ENCODE data around the gene NPL. TPM values are rescaled to one million over a fixed set of nuclear protein-coding genes. Genes with fewer than 3 reads are reported as not detected.

The NPL gene, protein sequence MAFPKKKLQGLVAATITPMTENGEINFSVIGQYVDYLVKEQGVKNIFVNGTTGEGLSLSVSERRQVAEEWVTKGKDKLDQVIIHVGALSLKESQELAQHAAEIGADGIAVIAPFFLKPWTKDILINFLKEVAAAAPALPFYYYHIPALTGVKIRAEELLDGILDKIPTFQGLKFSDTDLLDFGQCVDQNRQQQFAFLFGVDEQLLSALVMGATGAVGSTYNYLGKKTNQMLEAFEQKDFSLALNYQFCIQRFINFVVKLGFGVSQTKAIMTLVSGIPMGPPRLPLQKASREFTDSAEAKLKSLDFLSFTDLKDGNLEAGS
- 9.0 TPM for polyA plus RNA-seq (ENCODE audit: insufficient read length)
- long read RNA-seq, donor 1, result 0 reads
- long read RNA-seq, donor 2, partial matches to known transcripts, result 0 of 1 reads
- long read RNA-seq, donor 2, other reads (novel, unspliced or antisense), result 0 of 1 reads
- long read RNA-seq, donor 3, result 0 reads
- long read RNA-seq, donor 4, result 0 reads
- long read RNA-seq, donor 5, partial matches to known transcripts, result 0 of 2 reads
- long read RNA-seq, donor 5, other reads (novel, unspliced or antisense), result 0 of 2 reads
- long read RNA-seq, donor 6, partial matches to known transcripts, result 0 of 1 reads
- long read RNA-seq, donor 6, other reads (novel, unspliced or antisense), result 0 of 1 reads
- long read RNA-seq, donor 7, partial matches to known transcripts, result 0 of 1 reads
- long read RNA-seq, donor 7, other reads (novel, unspliced or antisense), result 0 of 1 reads
- long read RNA-seq, donor 8, result 0 reads

GRCh38 chr1:182789138-182790076 is at the start of gene NPL:
NPL (plus strand) TSS chr1:182789773; CDS start chr1:182794372, 4,599 bp downstream.
- DNase-seq, result peak; percentile 70

- DNase-seq, result no peak
Observed at GRCh38 chr1:182740120-182740519, 49.5 kb upstream of the NPL start.

- no peak for DNase-seq
Observed at GRCh38 chr1:182742780-182743179, 46.8 kb upstream of the NPL start.

DNA sequence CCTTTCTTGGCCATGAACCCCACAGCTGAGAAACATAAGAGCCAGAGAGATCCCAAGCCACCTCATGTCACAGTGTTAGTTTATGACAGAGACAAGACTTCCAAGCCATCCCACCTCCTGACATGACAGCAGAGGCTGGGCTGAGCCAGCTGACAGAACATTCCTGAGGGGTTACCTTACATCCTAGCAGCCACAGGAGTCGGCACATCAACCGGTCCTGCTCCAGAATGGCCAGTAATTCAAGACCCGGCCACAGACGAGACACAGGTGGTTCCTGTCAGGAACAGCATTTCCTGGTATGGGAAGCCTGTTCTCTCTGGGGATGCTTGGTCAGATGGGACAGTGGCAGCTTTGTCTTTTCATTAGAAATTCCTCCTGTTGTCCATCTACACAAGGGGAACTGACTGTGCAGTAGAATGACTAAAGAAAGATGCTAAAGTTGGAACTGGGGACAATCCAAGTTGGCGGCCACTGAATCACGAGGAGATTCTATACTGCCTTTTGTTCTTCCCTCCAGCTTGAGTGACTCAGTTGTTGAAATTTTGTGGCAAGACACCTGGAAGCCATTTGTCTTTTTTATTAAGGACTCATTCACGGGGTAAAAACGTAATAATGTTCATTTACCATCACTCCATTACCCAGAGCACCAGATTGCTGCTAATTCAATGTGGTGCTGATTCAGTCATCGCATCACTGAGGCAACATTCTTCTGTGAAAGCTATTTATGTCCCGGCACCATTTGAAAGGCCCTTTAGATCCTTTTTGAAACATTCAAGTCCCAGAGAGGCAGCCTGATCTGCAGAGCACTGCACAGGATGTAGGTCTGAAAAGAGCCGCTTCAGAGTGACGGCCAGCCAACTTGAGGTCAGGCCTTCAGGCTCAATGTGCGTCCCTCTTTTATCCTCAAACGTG is 37.2 kb upstream of the NPL start:
- peak; percentile 58 for DNase-seq

DNA sequence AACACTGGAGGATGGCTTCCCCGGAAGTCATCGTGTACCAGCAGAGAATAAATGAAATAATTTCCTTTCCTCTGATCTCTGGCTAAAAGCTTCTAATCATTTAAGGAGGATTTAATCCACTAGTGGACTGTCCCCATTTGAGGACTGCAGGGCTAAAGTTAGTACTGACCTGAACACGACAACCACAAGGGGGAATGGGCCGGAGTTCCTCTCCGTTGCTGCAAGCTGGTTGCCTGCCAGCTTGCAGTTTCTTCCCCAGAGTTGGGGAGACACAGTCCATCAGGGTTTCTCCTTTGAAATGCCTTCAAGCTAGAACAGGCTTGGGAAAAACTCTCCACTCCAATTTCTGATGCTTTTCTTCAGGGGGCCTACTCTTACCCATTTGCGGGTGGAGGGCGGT is 35.5 kb upstream of the NPL start:
- DNase-seq, result no peak

DNA sequence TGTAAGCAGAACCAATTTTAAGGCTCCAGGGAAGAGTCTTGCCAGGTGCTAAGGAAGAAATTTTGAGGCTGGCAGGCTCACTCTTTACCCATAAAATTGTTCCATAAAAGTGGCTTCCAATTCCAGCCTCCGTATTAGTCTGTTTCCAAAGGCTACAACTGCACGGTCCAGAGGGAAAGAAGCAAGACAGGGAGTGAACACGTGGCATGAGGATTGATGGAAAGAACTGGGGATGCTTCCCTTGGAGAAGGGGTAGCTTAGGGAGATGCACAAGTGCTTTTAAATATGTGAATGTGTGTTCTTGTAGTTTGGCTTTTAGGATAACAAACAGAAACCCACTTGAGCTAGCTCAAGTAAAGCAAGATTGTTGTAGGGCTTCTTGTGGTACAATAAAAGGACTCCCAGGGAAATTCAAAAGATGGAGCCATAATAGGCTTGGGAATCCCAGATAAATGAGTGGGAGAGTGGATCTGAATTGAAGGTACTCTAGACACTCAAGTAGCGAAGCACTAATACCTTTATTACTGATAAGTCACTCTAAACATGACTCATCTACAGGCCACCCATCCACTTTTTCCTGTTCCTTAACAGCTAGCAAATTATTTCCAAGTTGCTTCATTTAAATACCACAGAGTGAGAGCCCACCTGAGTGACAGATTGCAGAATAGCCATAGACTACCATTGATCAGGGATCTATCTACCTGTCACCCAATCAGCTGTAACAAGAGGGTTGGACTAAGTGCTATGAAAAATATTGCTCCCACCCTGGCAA is 34.8 kb upstream of the NPL start:
- DNase-seq, result no peak

DNA sequence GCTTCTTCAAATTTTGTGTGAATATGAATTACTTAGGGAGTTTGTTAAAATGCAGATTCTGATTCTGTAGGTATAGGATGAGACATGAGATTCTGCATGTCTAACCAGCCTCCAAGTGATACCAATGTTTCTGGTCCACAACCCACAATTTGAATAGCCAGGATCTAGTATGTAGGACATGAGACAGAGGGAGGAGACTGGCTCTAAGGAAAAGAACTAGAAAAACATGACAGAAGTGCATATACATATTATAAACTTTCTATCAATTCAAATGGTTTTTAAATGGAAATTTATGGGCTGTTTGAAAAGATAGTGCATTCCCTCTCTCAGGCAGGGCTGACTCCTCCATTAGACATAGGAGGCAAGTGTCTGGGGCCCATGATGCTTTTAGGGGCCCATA is 33.9 kb upstream of the NPL start:
- DNase-seq, result no peak

DNA sequence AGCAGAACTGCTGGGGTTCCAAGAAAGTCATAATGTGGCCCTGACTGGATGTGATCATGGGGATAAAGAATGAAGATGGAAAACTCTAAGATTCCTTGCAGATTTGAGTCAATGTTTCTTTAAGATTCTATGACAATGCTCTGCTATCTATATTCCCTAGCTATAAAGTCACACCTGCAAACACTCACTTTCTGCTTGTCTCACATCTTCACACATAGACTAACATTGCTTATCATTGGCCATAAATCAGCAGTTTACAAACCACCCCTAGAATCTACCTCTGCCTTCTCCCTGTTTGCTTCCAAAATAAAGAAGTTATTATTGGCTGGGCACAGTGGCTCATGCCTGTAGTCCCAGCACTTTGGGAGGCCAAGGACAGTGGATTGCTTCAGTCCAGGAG is 33.1 kb upstream of the NPL start:
- no peak for DNase-seq

DNA sequence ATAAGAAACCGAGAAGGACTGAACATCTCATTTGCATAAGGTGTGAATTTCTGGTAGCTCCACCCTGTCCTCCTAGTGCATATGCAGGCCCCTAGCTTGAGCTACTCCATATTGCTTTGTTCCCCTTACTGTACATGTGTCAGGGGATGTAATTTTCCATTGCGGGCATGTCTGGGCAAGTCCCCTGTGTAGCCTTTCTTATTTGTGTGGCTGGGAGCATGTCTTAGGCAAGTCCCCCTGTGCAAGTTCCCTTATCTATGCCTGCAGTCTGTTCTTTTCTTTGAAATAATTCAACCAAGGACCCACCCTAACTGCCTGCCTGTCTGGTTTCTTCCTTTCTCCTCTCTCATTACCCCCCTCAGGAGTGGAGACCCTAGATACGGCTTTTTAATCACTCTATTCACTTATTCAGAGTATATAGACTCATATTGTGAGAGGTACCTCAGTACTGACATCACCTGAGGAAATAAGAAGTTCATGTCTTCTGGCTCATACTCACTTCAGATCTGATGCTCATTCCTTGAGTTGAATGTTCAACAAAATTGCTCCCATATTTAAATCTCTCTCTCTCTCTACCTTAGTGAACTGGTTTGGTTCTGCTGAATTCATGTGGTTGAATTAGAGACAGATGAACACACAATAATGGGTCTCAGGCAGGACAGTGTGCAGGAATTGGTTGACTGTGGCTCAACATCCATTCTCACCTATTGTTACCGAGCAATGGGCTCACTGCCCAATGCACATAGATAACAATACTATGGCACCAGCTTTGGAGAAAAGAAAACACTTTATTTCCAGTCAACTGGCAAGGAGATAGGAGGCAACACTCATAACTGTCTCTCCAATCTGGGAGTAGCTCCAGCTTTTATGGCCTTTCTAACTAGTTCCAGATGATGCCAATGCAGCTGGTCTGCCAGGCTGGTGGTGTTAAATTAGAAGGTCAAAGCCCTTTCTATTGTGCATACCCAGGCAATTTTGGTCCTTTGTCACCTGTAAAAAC is 27.9 kb upstream of the NPL start:
- no peak for DNase-seq

GRCh38 chr1:182762536-182762935 is 27.0 kb upstream of the NPL start:
- no peak for DNase-seq

- DNase-seq, result no peak
Observed at GRCh38 chr1:182764029-182764727, 25.4 kb upstream of the NPL start.

DNA sequence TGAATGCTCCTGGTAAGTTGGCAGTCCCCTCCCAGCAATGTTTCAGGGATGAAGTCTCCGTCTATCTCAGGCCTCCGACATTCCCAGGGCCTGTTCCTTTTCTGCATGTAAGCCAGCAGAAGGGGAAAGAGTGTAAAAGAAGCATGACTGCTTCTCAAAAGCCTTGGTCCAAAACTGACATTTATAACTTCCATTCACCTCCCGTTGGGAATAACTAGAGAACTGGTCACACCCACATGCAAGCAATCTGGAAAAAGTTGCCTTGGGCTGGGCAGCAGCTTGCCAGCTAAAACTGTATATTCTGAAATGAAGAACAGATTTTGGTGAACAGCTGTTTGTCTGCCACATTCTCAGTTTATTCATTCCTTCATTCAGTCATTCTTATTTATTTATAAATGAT is 24.2 kb upstream of the NPL start:
- DNase-seq, result no peak

DNA sequence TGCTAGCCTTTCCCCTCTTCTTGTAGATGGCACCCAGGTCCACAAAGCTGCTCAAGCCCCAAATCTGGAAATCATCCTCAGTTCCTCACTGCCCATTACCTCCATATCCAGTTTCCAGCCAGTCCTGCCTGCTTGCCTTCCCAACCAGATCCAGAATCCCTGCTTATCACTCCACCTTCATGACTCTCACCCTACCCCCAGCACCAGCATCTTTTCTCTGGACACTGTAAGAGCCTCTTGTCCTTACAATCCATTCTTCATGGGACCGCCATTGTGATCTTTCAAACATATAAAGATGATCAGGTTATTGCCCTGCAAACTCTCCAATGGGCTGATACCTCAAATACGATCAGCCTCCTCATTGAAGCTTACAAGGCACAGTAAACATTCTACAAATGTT is 23.5 kb upstream of the NPL start:
- no peak for DNase-seq

DNA sequence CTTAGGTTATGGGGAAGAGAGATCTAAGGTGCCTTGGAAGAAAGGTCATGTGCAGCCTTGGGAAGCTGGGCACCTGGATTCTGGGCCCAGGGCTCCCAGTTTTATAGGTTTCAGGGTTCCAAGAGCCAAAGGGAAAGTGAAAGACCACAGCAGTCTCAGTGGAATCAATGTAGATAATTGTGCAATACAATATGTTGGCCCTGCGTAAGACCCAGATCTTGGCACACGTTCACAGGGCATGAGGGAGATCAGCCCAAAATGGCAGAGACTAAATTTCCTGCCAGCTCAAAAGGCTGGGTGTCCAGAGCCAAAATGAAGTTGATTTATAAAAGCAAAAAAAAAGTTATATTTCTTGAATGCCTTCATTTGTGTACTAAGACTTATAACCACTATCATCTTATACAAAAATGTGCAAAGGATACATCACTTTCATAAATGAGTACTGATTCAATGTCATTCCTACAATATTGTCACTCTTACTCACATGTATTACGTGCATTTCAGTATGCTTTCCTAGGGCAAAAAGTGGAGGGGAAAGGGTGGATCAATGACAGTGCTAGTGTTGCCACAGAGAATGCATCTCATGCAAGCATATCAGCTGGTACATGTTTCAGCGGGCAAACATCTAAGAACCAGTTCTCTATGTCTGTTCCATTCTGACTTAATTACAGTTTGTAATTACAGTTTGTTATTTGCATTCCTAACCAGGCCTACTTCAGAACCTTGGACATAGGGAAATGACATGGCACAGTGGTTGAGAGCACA is 22.5 kb upstream of the NPL start:
- no peak for DNase-seq

DNA sequence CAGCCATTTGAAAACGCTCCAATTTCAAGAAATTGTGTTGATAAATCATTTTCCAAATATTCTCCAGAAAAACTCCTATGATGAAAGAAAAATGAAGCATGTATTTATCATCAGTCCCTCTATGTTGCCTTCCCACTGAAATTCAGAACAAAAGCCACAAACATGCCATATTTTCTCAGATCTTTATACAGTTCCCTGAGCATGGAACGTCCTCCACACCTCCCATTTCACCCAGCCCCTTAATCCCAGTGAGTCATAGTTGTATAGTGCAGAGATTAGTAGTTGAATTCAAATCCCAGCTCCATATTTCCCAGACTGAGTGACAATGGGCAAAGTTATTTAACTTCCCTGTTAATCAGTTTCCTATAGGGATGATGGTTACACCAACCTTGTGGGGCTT is 20.6 kb upstream of the NPL start:
- DNase-seq, result no peak

- DNase-seq, result no peak
Observed at GRCh38 chr1:182770232-182770631, 19.3 kb upstream of the NPL start.

GRCh38 chr1:182771187-182771984 is 18.2 kb upstream of the NPL start:
- DNase-seq, result no peak
